PC-3 (cell line): Measurements from ENCODE around the gene LCTL.

ENCODE experiments used
- CTCF ChIP-seq: fragments of 300-600 bp; sonication (generic); conservative IDR thresholded peaks from 2 replicates; pipeline ENCODE4 v1.5.1; 2017; ENCODE audit warnings: antibody characterized with exemption, low read depth, mild to moderate bottlenecking, low read length
- EZH2 ChIP-seq: fragments of 300-600 bp; sonication (generic); IDR thresholded peaks from one replicate; pipeline ENCODE4 v1.6.1; 2017; ENCODE audit warnings: antibody characterized with exemption, mild to moderate bottlenecking, low read length; ENCODE audit not compliant: unreplicated experiment

- TF ChIP-seq CTCF (no peak), EZH2 (no peak)
Observed at GRCh38 chr15:66608159-66608558, 42.4 kb upstream of the LCTL start.
